Activated CD4-positive, alpha-beta T cell treated with anti-CD3 and anti-CD28 coated beads for 36 hours (primary cell): ENCODE results near the gene NSUN4. TPM values are rescaled to one million over a fixed set of nuclear protein-coding genes. Genes with fewer than 3 reads are reported as not detected.
"Not testable (repeated sequence)": the region's sequence is repeated elsewhere in the genome, so short reads cannot be mapped to it uniquely, and the experiment has no call there.

Experiments used
- ATAC-seq: fragments of 200-7000 bp; cut with Tn5 transposase; one replicate; pipeline ENCODE4 v1.10.0; 2021; ENCODE audit warnings: mild to moderate bottlenecking, moderate library complexity
- CTCF ChIA-PET: fragments of 350-600 bp; sonication (Branson Sonifier 250); formaldehyde crosslinking; loops from one replicate; lab custom pipeline; 2021; ENCODE audit warnings: antibody characterized with exemption; lab: Charles Lee
- POLR2A ChIA-PET: fragments of 350-600 bp; sonication (Branson Sonifier 250); formaldehyde crosslinking; loops from one replicate; lab custom pipeline; 2021; ENCODE audit warnings: antibody characterized with exemption, inconsistent platforms; lab: Charles Lee
- DNase-seq: peaks from one replicate; pipeline ENCODE4 v3.0.0-alpha.2; 2020
- H3K27ac Mint-ChIP-seq: one replicate; pipeline ENCODE4 v1.8.0; 2021; ENCODE audit warnings: mixed read lengths
- H3K27me3 Mint-ChIP-seq: one replicate; pipeline ENCODE4 v1.8.0; 2021; ENCODE audit warnings: mixed read lengths
- H3K36me3 Mint-ChIP-seq: one replicate; pipeline ENCODE4 v1.8.0; 2021; ENCODE audit warnings: low read depth, mixed read lengths
- H3K4me1 Mint-ChIP-seq: one replicate; pipeline ENCODE4 v1.8.0; 2021; ENCODE audit warnings: mixed read lengths
- H3K4me3 Mint-ChIP-seq: one replicate; pipeline ENCODE4 v1.8.0; 2021; ENCODE audit warnings: mild to moderate bottlenecking, moderate library complexity, mixed read lengths
- H3K9me3 Mint-ChIP-seq: one replicate; pipeline ENCODE4 v1.8.0; 2021; ENCODE audit warnings: low read depth, mixed read lengths
- intact Hi-C, 2 experiments: fragments of 100-400 bp; cut with DNase I in 1 of 2; cut with micrococcal nuclease in 1 of 2; formaldehyde crosslinking; loops; one replicate each; pipeline versions ENCODE4 v1.14.2 to v1.15.1; 2022 to 2024; cut with DNase I, micrococcal nuclease
- total RNA-seq, 2 experiments: library from RNA; stranded (reverse); gene quantifications; one replicate each; pipeline ENCODE4 v1.2.3, GENCODE V29; 2021

Gene NSUN4
- total RNA-seq, 2 experiments from 2014 or later, result 26.1 to 31.3 TPM

GRCh38 chr1:46328182-46328581 is 12.4 kb upstream of the NSUN4 start:
- ATAC-seq, CTCF ChIA-PET, H3K4me3 Mint-ChIP-seq, H3K4me1 Mint-ChIP-seq, H3K36me3 Mint-ChIP-seq, H3K27ac Mint-ChIP-seq, H3K9me3 Mint-ChIP-seq, DNase-seq, H3K27me3 Mint-ChIP-seq, intact Hi-C loops: not testable (repeated sequence)
- POLR2A ChIA-PET, result interaction anchor here (0.6 kb wide), 1 partner anchor 9 kb away, joined by 5 read pairs; no protein-coding TSS in a partner anchor

GRCh38 chr1:46329807-46330206 is 10.8 kb upstream of the NSUN4 start:
- ATAC-seq, H3K36me3 Mint-ChIP-seq, DNase-seq, H3K27ac Mint-ChIP-seq, intact Hi-C loops, H3K27me3 Mint-ChIP-seq, H3K4me1 Mint-ChIP-seq, H3K4me3 Mint-ChIP-seq, H3K9me3 Mint-ChIP-seq, POLR2A ChIA-PET: not testable (repeated sequence)
- CTCF ChIA-PET, result interaction anchor here (0.6 kb wide), 1 partner anchor 357 kb away, joined by 4 read pairs; no protein-coding TSS in a partner anchor

- DNase-seq, ATAC-seq, H3K27me3 Mint-ChIP-seq, H3K4me3 Mint-ChIP-seq, H3K4me1 Mint-ChIP-seq, H3K36me3 Mint-ChIP-seq, H3K9me3 Mint-ChIP-seq, CTCF ChIA-PET, intact Hi-C loops, H3K27ac Mint-ChIP-seq, POLR2A ChIA-PET: not testable (repeated sequence)
These were observed 10.2 kb upstream of the NSUN4 start for GRCh38 chr1:46330381-46330780.

GRCh38 chr1:46331786-46332540 is 8.6 kb upstream of the NSUN4 start:
- H3K27me3 Mint-ChIP-seq, POLR2A ChIA-PET, H3K36me3 Mint-ChIP-seq, H3K27ac Mint-ChIP-seq, ATAC-seq, intact Hi-C loops, H3K4me1 Mint-ChIP-seq, H3K9me3 Mint-ChIP-seq, H3K4me3 Mint-ChIP-seq, DNase-seq: not testable (repeated sequence)
- CTCF ChIA-PET, result interaction anchor here (1.3 kb wide), 1 partner anchor 108 kb away, joined by 3 read pairs; no protein-coding TSS in a partner anchor

- Mint-ChIP-seq H3K4me3 (no peak overlapping the region), H3K27ac (no peak overlapping the region), H3K9me3 (no peaks in the 10 kb centered on the region), H3K27me3 (no peaks in the 10 kb centered on the region), H3K4me1 (no peaks in the 10 kb centered on the region), H3K36me3 (no peaks in the 10 kb centered on the region)
- intact Hi-C loops, result no loop called here
- no peak for ATAC-seq
- no peak for DNase-seq
- POLR2A ChIA-PET, result no interaction called here
- CTCF ChIA-PET, result interaction anchor here (0.7 to 1.4 kb wide), 5 partner anchors 12 to 139 kb away, joined by 3 to 7 read pairs (median 4); no protein-coding TSS in a partner anchor
These were observed 7.1 kb upstream of the NSUN4 start for GRCh38 chr1:46333300-46334029.

GRCh38 chr1:46334030-46334384 is 6.6 kb upstream of the NSUN4 start:
- no peaks in the 10 kb centered on the region for H3K36me3 Mint-ChIP-seq
- H3K4me1 Mint-ChIP-seq, result no peaks in the 10 kb centered on the region
- H3K4me3 Mint-ChIP-seq, result no peak overlapping the region
- CTCF ChIA-PET, result interaction anchor here (0.7 to 1.4 kb wide), 3 partner anchors 11 to 139 kb away, joined by 3 to 7 read pairs (median 6); no protein-coding TSS in a partner anchor
- no peaks in the 10 kb centered on the region for H3K27me3 Mint-ChIP-seq
- H3K9me3 Mint-ChIP-seq, result no peaks in the 10 kb centered on the region
- intact Hi-C loops, result no loop called here
- DNase-seq (no peak), ATAC-seq (no peak)
- H3K27ac Mint-ChIP-seq, result no peak overlapping the region
- POLR2A ChIA-PET, result no interaction called here

- no peak for DNase-seq
- intact Hi-C loops, result no loop called here
- H3K4me1 Mint-ChIP-seq, result peaks cover 6% of the 10 kb centered on the region
- ATAC-seq, result no peak
- no peaks in the 10 kb centered on the region for H3K9me3 Mint-ChIP-seq
- no peak overlapping the region for H3K27ac Mint-ChIP-seq
- POLR2A ChIA-PET, result no interaction called here
- no peak overlapping the region for H3K4me3 Mint-ChIP-seq
- H3K36me3 Mint-ChIP-seq, result no peaks in the 10 kb centered on the region
- CTCF ChIA-PET, result no interaction called here
- H3K27me3 Mint-ChIP-seq, result no peaks in the 10 kb centered on the region
These were observed 5.5 kb upstream of the NSUN4 start for GRCh38 chr1:46335081-46335480.

GRCh38 chr1:46337409-46337808 is 3.2 kb upstream of the NSUN4 start:
- H3K27ac Mint-ChIP-seq, DNase-seq, CTCF ChIA-PET, H3K4me3 Mint-ChIP-seq, H3K9me3 Mint-ChIP-seq, POLR2A ChIA-PET, H3K27me3 Mint-ChIP-seq, intact Hi-C loops, ATAC-seq: not testable (repeated sequence)
- peaks cover 16% of the 10 kb centered on the region for H3K36me3 Mint-ChIP-seq
- H3K4me1 Mint-ChIP-seq, result peaks cover 23% of the 10 kb centered on the region

GRCh38 chr1:46341222-46342083 is 846 bp downstream of the NSUN4 start:
- intact Hi-C loops, result loop anchor here in 1 of 2 experiments (5.0 kb wide), 2 partner anchors 54 to 654 kb away; partner anchors contain the start of genes GPBP1L1 and TMEM69
- POLR2A ChIA-PET, result interaction anchor here (0.6 to 2.7 kb wide), 4 partner anchors 21 to 95 kb away, joined by 3 to 9 read pairs (median 3); partner anchors contain the start of genes LRRC41 and UQCRH
- CTCF ChIA-PET, result interaction anchor here (0.5 to 2.6 kb wide), 10 partner anchors 9 to 96 kb away, joined by 3 to 10 read pairs (median 3); partner anchors contain the start of genes LRRC41, RAD54L and UQCRH
- Mint-ChIP-seq H3K27me3 (no peaks in the 10 kb centered on the region), H3K27ac (peak overlapping the region; percentile 99), H3K36me3 (peaks cover 43% of the 10 kb centered on the region), H3K4me3 (peak overlapping the region; percentile 87), H3K4me1 (peaks cover 44% of the 10 kb centered on the region), H3K9me3 (no peaks in the 10 kb centered on the region)
- ATAC-seq (no peak), DNase-seq (no peak)

- peaks cover 44% of the 10 kb centered on the region for H3K4me1 Mint-ChIP-seq
- CTCF ChIA-PET, result interaction anchor here (0.6 to 1.3 kb wide), 7 partner anchors 12 to 223 kb away, joined by 3 read pairs; partner anchors contain the start of genes LRRC41 and UQCRH
- ATAC-seq (no peak), DNase-seq (peak; percentile 25)
- H3K36me3 Mint-ChIP-seq, result peaks cover 50% of the 10 kb centered on the region
- H3K4me3 Mint-ChIP-seq, result peak overlapping the region; percentile 87
- peak overlapping the region; percentile 99 for H3K27ac Mint-ChIP-seq
- H3K27me3 Mint-ChIP-seq, result no peaks in the 10 kb centered on the region
- intact Hi-C loops, result loop anchor here in 1 of 2 experiments (5.0 kb wide), 2 partner anchors 55 to 655 kb away; partner anchors contain the start of genes GPBP1L1 and TMEM69
- POLR2A ChIA-PET, result interaction anchor here (1.2 to 2.7 kb wide), 2 partner anchors 39 to 95 kb away, joined by 3 to 9 read pairs; partner anchors contain the start of genes LRRC41 and UQCRH
- H3K9me3 Mint-ChIP-seq, result no peaks in the 10 kb centered on the region
These were observed 1.6 kb downstream of the NSUN4 start for GRCh38 chr1:46342084-46342656.
